HG02970 (cell line): ENCODE results near the gene PLEKHG3.

Source experiments
- ATAC-seq: cut with Tn5 transposase; IDR thresholded peaks from one replicate; pipeline ENCODE4 v1.9.1; 2021; ENCODE audit warnings: mild to moderate bottlenecking, moderate library complexity, moderate number of reproducible peaks; ENCODE audit not compliant: unreplicated experiment, low FRiP score

PLEKHG3 gene

GRCh38 chr14:64772397-64772950 lies 68.2 kb downstream of the PLEKHG3 start:
- no peak for ATAC-seq

- ATAC-seq: no peak
Measured at GRCh38 chr14:64773046-64773445, 68.8 kb downstream of the PLEKHG3 start.

- ATAC-seq: no peak
Measured at GRCh38 chr14:64773577-64773976, 69.4 kb downstream of the PLEKHG3 start.

- no peak for ATAC-seq
Measured at GRCh38 chr14:64774272-64774671, 70.0 kb downstream of the PLEKHG3 start.

- ATAC-seq: no peak
Measured at GRCh38 chr14:64775081-64775777, 71.0 kb downstream of the PLEKHG3 start.

GRCh38 chr14:64777461-64777860 lies 73.2 kb downstream of the PLEKHG3 start:
- no peak for ATAC-seq

GRCh38 chr14:64778104-64778754 lies 74.0 kb downstream of the PLEKHG3 start:
- ATAC-seq: no peak

- ATAC-seq: no peak
Measured at GRCh38 chr14:64779472-64779871, 75.2 kb downstream of the PLEKHG3 start.

GRCh38 chr14:64782196-64782595 lies 78.0 kb downstream of the PLEKHG3 start:
- no peak for ATAC-seq

GRCh38 chr14:64784006-64784405 lies 79.8 kb downstream of the PLEKHG3 start:
- ATAC-seq: no peak

GRCh38 chr14:64786296-64787149 lies 82.3 kb downstream of the PLEKHG3 start:
- no peak for ATAC-seq

GRCh38 chr14:64787619-64788018 lies 83.4 kb downstream of the PLEKHG3 start:
- ATAC-seq: no peak

- no peak for ATAC-seq
Measured at GRCh38 chr14:64788706-64789105, 84.5 kb downstream of the PLEKHG3 start.

- ATAC-seq: no peak
Measured at GRCh38 chr14:64789696-64790095, 85.5 kb downstream of the PLEKHG3 start.

- ATAC-seq: no peak
Measured at GRCh38 chr14:64790478-64790877, 86.3 kb downstream of the PLEKHG3 start.

GRCh38 chr14:64792231-64792630 lies 88.0 kb downstream of the PLEKHG3 start:
- no peak for ATAC-seq

GRCh38 chr14:64792871-64793560 lies 88.8 kb downstream of the PLEKHG3 start:
- no peak for ATAC-seq

- ATAC-seq: no peak
Measured at GRCh38 chr14:64795211-64795610, 91.0 kb downstream of the PLEKHG3 start.

GRCh38 chr14:64795921-64796320 lies 91.7 kb downstream of the PLEKHG3 start:
- no peak for ATAC-seq

- ATAC-seq: no peak
Measured at GRCh38 chr14:64796369-64796768, 92.1 kb downstream of the PLEKHG3 start.
